T-cell (primary cell): Measurements from ENCODE around the gene RORB. TPM values are rescaled to one million over a fixed set of nuclear protein-coding genes. Genes with fewer than 3 reads are reported as not detected.

Experiments
- ATAC-seq, 4 experiments: fragments of 200-7000 bp in 3 of 4; fragments of 150-1000 bp in 1 of 4; cut with Tn5 transposase; replicated peaks in 1 of 4; 1 replicate in 3 of 4; 2 replicates in 1 of 4; pipeline ENCODE4 v1.10.0; 2021; ENCODE audit warnings: moderate library complexity in 3 of 4, mild to moderate bottlenecking in 2 of 4, moderate number of reproducible peaks in 1 of 4
- CTCF ChIA-PET, 2 donors: fragments of 300-600 bp; sonication (Branson Sonifier 250); formaldehyde crosslinking; loops; one replicate each; lab custom pipeline; 2022; ENCODE audit warnings: antibody characterized with exemption in 2 of 2; lab: Charles Lee
- POLR2A ChIA-PET, 2 donors: fragments of 300-600 bp; sonication (Branson Sonifier 250); formaldehyde crosslinking; loops; one replicate each; lab custom pipeline; 2022; ENCODE audit warnings: antibody characterized with exemption in 2 of 2; lab: Charles Lee
- DNase-seq, 35 experiments: peaks; one replicate each; pipeline versions ENCODE4 v3.0.0 to v3.0.0-alpha.2; 2013 to 2023
- H3K27ac ChIP-seq: one replicate; pipeline ENCODE4 v1.5.1; 2013; ENCODE audit warnings: low read length
- H3K27me3 ChIP-seq, 2 experiments: replicated peaks in 1 of 2; 1 replicate in 1 of 2; 2 replicates in 1 of 2; pipeline versions ENCODE4 v1.6.1 to v1.7.0; 2013; ENCODE audit warnings: low read length in 1 of 2, mixed read lengths in 1 of 2; ENCODE audit not compliant: control insufficient read depth in 2 of 2, insufficient read depth in 2 of 2; ENCODE audit errors: extremely low read depth in 1 of 2
- H3K36me3 ChIP-seq, 2 donors: 1 replicate in 1 of 2; 2 replicates in 1 of 2; pipeline versions ENCODE4 v1.6.1 to v1.7.0; 2013; ENCODE audit warnings: low read length in 1 of 2; ENCODE audit not compliant: control insufficient read depth in 2 of 2, insufficient read depth in 1 of 2; ENCODE audit errors: extremely low read depth in 1 of 2
- H3K4me1 ChIP-seq, 2 experiments: 1 replicate in 1 of 2; 2 replicates in 1 of 2; pipeline versions ENCODE4 v1.6.1 to v1.7.0; 2013; ENCODE audit warnings: low read length in 2 of 2, mixed read lengths in 1 of 2; ENCODE audit not compliant: insufficient read depth in 2 of 2, control insufficient read depth in 1 of 2; ENCODE audit errors: extremely low read depth in 1 of 2
- H3K4me3 ChIP-seq, 2 donors: 1 replicate in 1 of 2; 2 replicates in 1 of 2; pipeline versions ENCODE4 v1.5.1 to v1.7.0; 2013; ENCODE audit warnings: mild to moderate bottlenecking in 2 of 2, low read length in 1 of 2, moderate library complexity in 1 of 2; ENCODE audit not compliant: control insufficient read depth in 1 of 2; ENCODE audit errors: extremely low read depth in 1 of 2
- H3K9me3 ChIP-seq: 2 replicates; pipeline ENCODE4 v1.7.0; 2013
- H3K27ac Mint-ChIP-seq, 2 donors: one replicate each; pipeline ENCODE4 v1.8.0; 2020 to 2021; ENCODE audit warnings: mild to moderate bottlenecking in 2 of 2, mixed read lengths in 2 of 2
- H3K27me3 Mint-ChIP-seq, 2 donors: one replicate each; pipeline ENCODE4 v1.8.0; 2021 to 2022; ENCODE audit warnings: mixed read lengths in 2 of 2
- H3K36me3 Mint-ChIP-seq: one replicate; pipeline ENCODE4 v1.8.0; 2021; ENCODE audit warnings: mixed read lengths
- H3K4me1 Mint-ChIP-seq, 3 donors: one replicate each; pipeline ENCODE4 v1.8.0; 2020 to 2022; ENCODE audit warnings: mixed read lengths in 3 of 3, mild to moderate bottlenecking in 1 of 3
- H3K4me3 Mint-ChIP-seq, 3 donors: one replicate each; pipeline ENCODE4 v1.8.0; 2020 to 2022; ENCODE audit warnings: mild to moderate bottlenecking in 3 of 3, mixed read lengths in 3 of 3, moderate library complexity in 3 of 3
- H3K9me3 Mint-ChIP-seq, 3 donors: one replicate each; pipeline ENCODE4 v1.8.0; 2020 to 2022; ENCODE audit warnings: mixed read lengths in 3 of 3
- WGBS: methylation state at CpG from one replicate; pipeline ENCODE4 v1.1.5; 2013; ENCODE audit warnings: missing lambda C conversion rate; ENCODE audit not compliant: insufficient coverage; 5-methylcytosine and 5-hydroxymethylcytosine counted together
- total RNA-seq, 35 experiments: library from RNA in 6 of 35; stranded (reverse) in 6 of 35; fragments of 120-200 nt in 1 of 35; gene quantifications; one replicate each; pipeline versions ENCODE4 v1.2.1 to v1.2.4 and lab custom pipeline; 2013 to 2026

The RORB gene
- total RNA-seq, 5 donors from 2014 or later (not counting 1 experiment from before 2014, with no cell fraction given): 0.03 TPM; not detected in 4

DNA sequence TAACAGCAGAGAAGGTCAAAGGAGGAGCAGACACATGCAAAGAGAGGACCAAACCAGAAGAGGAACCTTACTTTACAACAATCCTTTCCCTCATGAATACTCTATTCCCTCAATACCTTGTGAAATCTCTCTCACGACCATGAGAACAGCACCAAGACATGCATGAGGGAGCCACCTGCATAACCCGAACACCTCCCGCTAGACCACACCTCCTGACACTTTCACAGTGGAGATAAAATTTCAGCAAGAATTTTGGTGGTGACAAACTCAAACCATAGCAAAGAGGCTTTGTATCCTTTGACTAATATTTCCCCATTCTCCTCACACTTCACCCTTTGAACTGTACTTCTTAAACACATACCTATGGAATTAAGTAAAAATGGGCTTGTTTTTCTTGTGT, 101.7 kb downstream of the RORB start:
- Mint-ChIP-seq H3K9me3 (no peaks in the 10 kb centered on the region), H3K4me1 (no peaks in the 10 kb centered on the region), H3K27ac (no peak overlapping the region), H3K36me3 (no peaks in the 10 kb centered on the region), H3K4me3 (no peak overlapping the region), H3K27me3 (no peaks in the 10 kb centered on the region)
- WGBS: 67% methylated on average over 1 of the region's 3 CpGs
- H3K27ac ChIP-seq: no peak overlapping the region
- POLR2A ChIA-PET: no interaction called here
- ATAC-seq (no peak), DNase-seq (no peak)
- CTCF ChIA-PET: no interaction called here
- no peaks in the 10 kb centered on the region for H3K36me3 ChIP-seq
- H3K4me3 ChIP-seq: no peak overlapping the region
- H3K27me3 ChIP-seq: no peaks in the 10 kb centered on the region
- no peaks in the 10 kb centered on the region for H3K4me1 ChIP-seq
- no peaks in the 10 kb centered on the region for H3K9me3 ChIP-seq

- no peaks in the 10 kb centered on the region for H3K9me3 ChIP-seq
- no peaks in the 10 kb centered on the region for H3K36me3 ChIP-seq
- POLR2A ChIA-PET: no interaction called here
- peaks cover 0 to 3% of the 10 kb centered on the region in 2 donors for H3K27me3 Mint-ChIP-seq
- no peak overlapping the region for H3K27ac ChIP-seq
- no peak overlapping the region for H3K4me3 Mint-ChIP-seq
- no peaks in the 10 kb centered on the region for H3K9me3 Mint-ChIP-seq
- H3K27ac Mint-ChIP-seq: no peak overlapping the region
- DNase-seq (no peak), ATAC-seq (no peak)
- no peaks in the 10 kb centered on the region for H3K27me3 ChIP-seq
- no peak overlapping the region for H3K4me3 ChIP-seq
- WGBS: 80% methylated on average over 1 of the region's 3 CpGs
- H3K36me3 Mint-ChIP-seq: no peaks in the 10 kb centered on the region
- CTCF ChIA-PET: no interaction called here
- H3K4me1 Mint-ChIP-seq: no peaks in the 10 kb centered on the region
- no peaks in the 10 kb centered on the region for H3K4me1 ChIP-seq
Measured at GRCh38 chr9:74609671-74610405, 112.7 kb downstream of the RORB start.

DNA sequence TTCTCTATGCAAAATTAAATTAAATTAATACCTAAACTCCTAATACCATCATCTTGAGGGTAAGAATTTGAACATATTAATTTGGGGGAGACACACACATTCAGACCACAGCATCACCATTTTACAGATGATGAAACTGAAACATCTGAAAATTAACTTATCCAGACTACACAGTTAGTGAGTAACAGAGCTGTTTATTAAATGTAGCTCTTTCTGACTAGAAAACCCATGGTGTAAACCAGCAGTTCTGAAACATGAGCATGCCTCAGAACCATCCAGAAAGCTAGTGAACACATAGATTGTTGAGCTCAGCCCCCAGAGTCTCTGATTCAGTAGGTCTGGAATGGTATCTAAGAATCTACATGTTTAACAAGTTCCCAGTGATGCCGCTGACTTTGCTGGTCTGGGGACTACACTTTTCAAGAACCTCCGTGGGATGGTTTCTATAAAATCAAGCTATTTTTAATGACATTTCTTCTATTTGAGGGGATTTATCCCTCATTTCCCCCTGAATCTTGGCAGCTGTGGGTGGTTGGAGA, 113.5 kb downstream of the RORB start:
- no peaks in the 10 kb centered on the region for H3K4me1 ChIP-seq
- WGBS: no CpG with 5 or more reads among the region's 2 CpGs
- H3K27me3 ChIP-seq: no peaks in the 10 kb centered on the region
- POLR2A ChIA-PET: no interaction called here
- Mint-ChIP-seq H3K27ac (no peak overlapping the region), H3K9me3 (no peaks in the 10 kb centered on the region), H3K27me3 (peaks cover 0 to 3% of the 10 kb centered on the region in 2 donors), H3K36me3 (no peaks in the 10 kb centered on the region), H3K4me1 (no peaks in the 10 kb centered on the region), H3K4me3 (no peak overlapping the region)
- H3K27ac ChIP-seq: no peak overlapping the region
- H3K4me3 ChIP-seq: no peak overlapping the region
- H3K9me3 ChIP-seq: no peaks in the 10 kb centered on the region
- CTCF ChIA-PET: no interaction called here
- H3K36me3 ChIP-seq: no peaks in the 10 kb centered on the region
- no peak for DNase-seq
- ATAC-seq: no peak

GRCh38 chr9:74630228-74630627, 133.1 kb downstream of the RORB start:
- Mint-ChIP-seq H3K27me3 (peaks cover 8 to 17% of the 10 kb centered on the region in 2 donors), H3K36me3 (no peaks in the 10 kb centered on the region), H3K4me3 (no peak overlapping the region), H3K27ac (no peak overlapping the region), H3K4me1 (no peaks in the 10 kb centered on the region), H3K9me3 (no peaks in the 10 kb centered on the region)
- POLR2A ChIA-PET: no interaction called here
- H3K4me1 ChIP-seq: no peaks in the 10 kb centered on the region
- DNase-seq: no peak
- ATAC-seq: no peak
- WGBS: 86% methylated on average over 2 of the region's 7 CpGs
- H3K9me3 ChIP-seq: no peaks in the 10 kb centered on the region
- no peak overlapping the region for H3K27ac ChIP-seq
- CTCF ChIA-PET: interaction anchor here in 1 of 2 donors (0.6 kb wide), 1 partner anchor 1264 kb away, joined by 3 read pairs; no protein-coding TSS in a partner anchor
- H3K36me3 ChIP-seq: no peaks in the 10 kb centered on the region
- peaks cover 2% of the 10 kb centered on the region in 2 experiments for H3K27me3 ChIP-seq
- H3K4me3 ChIP-seq: no peak overlapping the region

DNA sequence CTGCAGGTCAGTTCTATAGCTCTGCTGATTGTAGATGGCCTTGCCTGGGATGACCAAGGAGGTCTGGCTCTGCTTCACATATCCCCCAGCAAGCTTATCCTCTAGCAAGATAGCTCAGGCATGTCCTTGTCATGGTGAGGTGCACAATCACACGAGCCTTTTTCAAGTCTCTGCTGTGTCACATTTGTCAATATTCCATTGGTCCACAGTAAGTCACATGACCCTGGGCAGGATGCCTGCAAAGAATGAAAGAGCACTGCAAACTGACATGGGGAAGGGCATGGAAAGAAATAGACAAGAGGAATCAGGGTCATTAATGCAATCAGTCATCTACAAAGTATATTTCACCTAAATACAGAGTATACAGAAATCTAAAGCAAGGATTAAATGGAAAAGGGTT, 142.0 kb downstream of the RORB start:
- Histone ChIP-seq H3K27me3 (peaks cover 0 to 3% of the 10 kb centered on the region in 2 experiments), H3K27ac (no peak overlapping the region), H3K4me3 (no peak overlapping the region), H3K36me3 (no peaks in the 10 kb centered on the region), H3K4me1 (no peaks in the 10 kb centered on the region), H3K9me3 (no peaks in the 10 kb centered on the region)
- no peaks in the 10 kb centered on the region for H3K27me3 Mint-ChIP-seq
- no peak for ATAC-seq
- no peak for DNase-seq
- no peaks in the 10 kb centered on the region for H3K36me3 Mint-ChIP-seq
- ChIA-PET CTCF (no interaction called here), POLR2A (interaction anchor here in 1 of 2 donors (0.6 kb wide), 1 partner anchor 11 kb away, joined by 4 read pairs; no protein-coding TSS in a partner anchor)
- no peaks in the 10 kb centered on the region for H3K4me1 Mint-ChIP-seq
- H3K4me3 Mint-ChIP-seq: no peak overlapping the region
- no peaks in the 10 kb centered on the region for H3K9me3 Mint-ChIP-seq
- no peak overlapping the region for H3K27ac Mint-ChIP-seq
- 80% methylated on average over 1 of the region's 1 CpG for WGBS

- 90% methylated on average over 11 of the region's 12 CpGs for WGBS
- no peaks in the 10 kb centered on the region for H3K36me3 Mint-ChIP-seq
- H3K36me3 ChIP-seq: no peaks in the 10 kb centered on the region
Measured at GRCh38 chr9:74642376-74642775, 145.2 kb downstream of the RORB start.

More at GRCh38 chr9:74642376-74642775, 145.2 kb downstream of the RORB start:
- H3K4me3 Mint-ChIP-seq: no peak overlapping the region
- H3K9me3 Mint-ChIP-seq: no peaks in the 10 kb centered on the region
- Histone ChIP-seq H3K4me3 (no peak overlapping the region), H3K27me3 (peaks cover 0 to 3% of the 10 kb centered on the region in 2 experiments), H3K27ac (no peak overlapping the region), H3K9me3 (no peaks in the 10 kb centered on the region), H3K4me1 (no peaks in the 10 kb centered on the region)
- POLR2A ChIA-PET: interaction anchor here in 1 of 2 donors (0.6 kb wide), 1 partner anchor 225 kb away, joined by 4 read pairs; no protein-coding TSS in a partner anchor
- no peak for DNase-seq
- no peak overlapping the region for H3K27ac Mint-ChIP-seq
- ATAC-seq: no peak
- CTCF ChIA-PET: no interaction called here
- no peaks in the 10 kb centered on the region for H3K4me1 Mint-ChIP-seq
- H3K27me3 Mint-ChIP-seq: peaks cover 0 to 3% of the 10 kb centered on the region in 2 donors
